Activated CD4-positive, alpha-beta memory T cell treated with anti-CD3 and anti-CD28 coated beads, Interleukin-2, amount 10 ng/mL, durations not matched to agents 7 days and 5 days (primary cell): ENCODE data around the gene CD300C. TPM values are rescaled to one million over a fixed set of nuclear protein-coding genes. Genes with fewer than 3 reads are reported as not detected.

Experiments used
- CTCF ChIA-PET: fragments of 350-600 bp; sonication (Branson Sonifier 250); formaldehyde crosslinking; loops from one replicate; lab custom pipeline; 2021; ENCODE audit warnings: antibody characterized with exemption, inconsistent platforms; lab: Charles Lee
- POLR2A ChIA-PET: fragments of 350-600 bp; sonication (Branson Sonifier 250); formaldehyde crosslinking; loops from one replicate; lab custom pipeline; 2021; ENCODE audit warnings: antibody characterized with exemption; lab: Charles Lee
- DNase-seq: peaks from one replicate; pipeline ENCODE4 v3.0.0-alpha.2; 2020
- H3K27ac Mint-ChIP-seq: one replicate; pipeline ENCODE4 v1.8.0; 2021; ENCODE audit warnings: mild to moderate bottlenecking, mixed read lengths
- H3K27me3 Mint-ChIP-seq: one replicate; pipeline ENCODE4 v1.8.0; 2021; ENCODE audit warnings: mixed read lengths
- H3K36me3 Mint-ChIP-seq: one replicate; pipeline ENCODE4 v1.8.0; 2021; ENCODE audit warnings: low read depth, mixed read lengths
- H3K4me1 Mint-ChIP-seq: one replicate; pipeline ENCODE4 v1.8.0; 2021; ENCODE audit warnings: mixed read lengths
- H3K4me3 Mint-ChIP-seq: one replicate; pipeline ENCODE4 v1.8.0; 2021; ENCODE audit warnings: mild to moderate bottlenecking, mixed read lengths
- H3K9me3 Mint-ChIP-seq: one replicate; pipeline ENCODE4 v1.8.0; 2021; ENCODE audit warnings: mixed read lengths
- total RNA-seq, 2 experiments: library from RNA; stranded (reverse); gene quantifications; one replicate each; pipeline ENCODE4 v1.2.3, GENCODE V29; 2021

CD300C gene
- total RNA-seq, 2 experiments from 2014 or later, result 3.9 to 4.1 TPM

GRCh38 chr17:74555427-74555940, 9.6 kb upstream of the CD300C start:
- H3K27ac Mint-ChIP-seq, result no peak overlapping the region

GRCh38 chr17:74554909-74555308, 9.0 kb upstream of the CD300C start:
- H3K4me3 Mint-ChIP-seq, result no peak overlapping the region
- H3K27me3 Mint-ChIP-seq, result peaks cover 24% of the 10 kb centered on the region
- H3K9me3 Mint-ChIP-seq, result no peaks in the 10 kb centered on the region
- ChIA-PET CTCF (interaction anchor here (0.8 to 1.5 kb wide), 2 partner anchors 56 to 183 kb away, joined by 3 read pairs; partner anchors contain the start of gene RAB37), POLR2A (no interaction called here)
- H3K4me1 Mint-ChIP-seq, result peaks cover 16% of the 10 kb centered on the region
- no peak overlapping the region for H3K27ac Mint-ChIP-seq
- no peak for DNase-seq
- no peaks in the 10 kb centered on the region for H3K36me3 Mint-ChIP-seq

More at GRCh38 chr17:74555427-74555940, 9.6 kb upstream of the CD300C start:
- peaks cover 21% of the 10 kb centered on the region for H3K27me3 Mint-ChIP-seq
- peaks cover 13% of the 10 kb centered on the region for H3K4me1 Mint-ChIP-seq
- POLR2A ChIA-PET, result no interaction called here
- no peak overlapping the region for H3K4me3 Mint-ChIP-seq
- H3K36me3 Mint-ChIP-seq, result no peaks in the 10 kb centered on the region
- DNase-seq, result no peak
- CTCF ChIA-PET, result interaction anchor here (0.9 to 1.5 kb wide), 3 partner anchors 11 to 187 kb away, joined by 3 to 4 read pairs (median 3); partner anchors contain the start of gene RAB37
- H3K9me3 Mint-ChIP-seq, result no peaks in the 10 kb centered on the region

DNA sequence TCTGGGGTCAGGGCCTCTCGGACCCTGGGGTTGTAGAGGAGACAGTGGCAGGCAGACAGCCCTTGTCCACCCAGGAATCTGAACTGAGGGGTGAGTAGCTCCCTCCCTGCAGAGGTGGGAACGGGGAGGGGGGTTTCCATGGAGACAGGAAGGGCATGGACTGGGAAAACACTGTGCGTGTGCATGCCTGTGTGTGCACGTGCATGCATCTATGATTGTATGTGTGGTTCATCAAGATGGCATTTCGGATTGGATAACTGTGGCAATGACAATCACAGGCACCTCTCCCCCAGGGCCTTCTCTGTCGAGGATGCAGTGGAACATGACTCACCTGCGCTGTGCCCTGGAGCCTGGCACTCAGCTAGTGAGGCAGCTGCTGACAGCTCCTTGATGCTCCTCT, 6.1 kb upstream of the CD300C start:
- Mint-ChIP-seq H3K27me3 (peaks cover 29% of the 10 kb centered on the region), H3K27ac (no peak overlapping the region), H3K4me1 (peaks cover 30% of the 10 kb centered on the region), H3K4me3 (no peak overlapping the region), H3K36me3 (no peaks in the 10 kb centered on the region), H3K9me3 (no peaks in the 10 kb centered on the region)
- ChIA-PET CTCF (no interaction called here), POLR2A (no interaction called here)
- DNase-seq, result no peak

DNA sequence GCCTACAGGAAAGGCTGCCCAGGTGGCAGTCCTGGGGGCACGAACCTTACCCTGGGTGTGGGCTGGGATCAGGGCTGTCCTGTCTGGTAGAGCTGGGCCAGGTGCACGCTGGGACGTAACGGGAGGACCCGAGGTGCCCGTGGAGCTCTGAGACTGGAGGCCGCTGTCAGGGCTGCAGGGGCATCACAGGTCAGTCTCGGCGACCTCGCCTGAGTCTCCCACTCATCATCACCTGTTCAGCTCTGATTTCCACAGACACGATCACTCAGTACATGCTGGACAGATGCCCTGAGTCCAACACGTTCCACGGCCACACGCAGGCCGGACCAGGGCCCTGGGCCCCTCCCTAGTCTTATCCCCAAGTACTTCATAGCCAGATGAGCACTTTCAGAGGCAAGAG, 4.7 kb upstream of the CD300C start:
- no peak overlapping the region for H3K27ac Mint-ChIP-seq
- ChIA-PET CTCF (no interaction called here), POLR2A (no interaction called here)
- no peaks in the 10 kb centered on the region for H3K9me3 Mint-ChIP-seq
- H3K4me1 Mint-ChIP-seq, result peaks cover 43% of the 10 kb centered on the region
- H3K4me3 Mint-ChIP-seq, result no peak overlapping the region
- no peak for DNase-seq
- H3K27me3 Mint-ChIP-seq, result peaks cover 29% of the 10 kb centered on the region
- no peaks in the 10 kb centered on the region for H3K36me3 Mint-ChIP-seq

DNA sequence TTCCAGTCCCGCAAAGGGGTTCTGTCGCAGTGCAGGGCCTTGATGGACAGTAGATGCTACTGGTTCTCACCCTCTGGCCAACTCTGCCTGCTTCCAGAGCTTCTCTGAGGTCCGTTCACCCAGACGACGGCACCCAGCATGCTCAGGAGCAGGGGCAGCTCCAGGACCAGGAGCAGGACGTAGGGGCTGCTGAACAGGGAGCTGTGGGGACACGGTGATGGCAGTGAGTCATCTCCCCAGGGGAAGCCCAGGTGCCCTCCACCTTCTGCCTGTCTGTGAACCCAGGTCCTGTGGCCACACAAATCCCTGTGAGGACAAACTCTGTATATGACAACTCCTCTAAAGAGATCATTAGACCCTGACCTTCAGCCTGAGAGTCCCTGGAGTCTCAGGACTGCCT, 3.4 kb upstream of the CD300C start:
- no peak for DNase-seq
- Mint-ChIP-seq H3K36me3 (no peaks in the 10 kb centered on the region), H3K4me3 (no peak overlapping the region), H3K4me1 (peaks cover 49% of the 10 kb centered on the region), H3K9me3 (no peaks in the 10 kb centered on the region), H3K27ac (no peak overlapping the region), H3K27me3 (peaks cover 29% of the 10 kb centered on the region)
- CTCF ChIA-PET, result interaction anchor here (0.6 kb wide), 1 partner anchor 168 kb away, joined by 3 read pairs; no protein-coding TSS in a partner anchor
- POLR2A ChIA-PET, result no interaction called here

GRCh38 chr17:74547736-74548135, 1.8 kb upstream of the CD300C start:
- peak overlapping the region; percentile 8 for H3K4me3 Mint-ChIP-seq

DNA sequence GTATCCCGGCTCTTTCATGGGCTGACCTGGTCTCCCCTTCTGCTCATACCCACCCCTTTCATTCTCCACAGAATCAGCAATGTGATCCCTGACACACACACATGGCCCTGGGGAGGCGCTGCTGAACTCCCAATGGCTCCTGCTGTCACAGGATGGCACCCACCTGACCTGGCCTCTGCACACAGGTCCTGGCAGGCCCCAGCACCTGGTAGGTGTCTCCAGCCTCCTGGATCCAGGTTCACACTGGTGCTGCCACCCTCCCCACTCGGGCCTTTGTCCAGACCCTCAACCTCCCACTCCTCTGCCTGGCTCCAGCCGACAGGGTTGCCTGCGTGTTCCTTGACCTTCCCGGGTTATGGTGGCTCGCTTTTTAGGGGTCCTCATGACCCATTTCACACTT, 1.3 kb upstream of the CD300C start:
- H3K4me3 Mint-ChIP-seq, result peak overlapping the region; percentile 8
- POLR2A ChIA-PET, result no interaction called here
- peak overlapping the region; percentile 83 for H3K27ac Mint-ChIP-seq
- CTCF ChIA-PET, result no interaction called here
- no peaks in the 10 kb centered on the region for H3K9me3 Mint-ChIP-seq
- H3K27me3 Mint-ChIP-seq, result peaks cover 18% of the 10 kb centered on the region
- no peak for DNase-seq
- no peaks in the 10 kb centered on the region for H3K36me3 Mint-ChIP-seq
- H3K4me1 Mint-ChIP-seq, result peaks cover 54% of the 10 kb centered on the region

More at GRCh38 chr17:74547736-74548135, 1.8 kb upstream of the CD300C start:
- H3K36me3 Mint-ChIP-seq, result no peaks in the 10 kb centered on the region
- H3K4me1 Mint-ChIP-seq, result peaks cover 54% of the 10 kb centered on the region
- ChIA-PET POLR2A (interaction anchor here (0.8 kb wide), 1 partner anchor 33 kb away, joined by 3 read pairs; no protein-coding TSS in a partner anchor), CTCF (no interaction called here)
- peak overlapping the region; percentile 83 for H3K27ac Mint-ChIP-seq
- no peaks in the 10 kb centered on the region for H3K9me3 Mint-ChIP-seq
- peak; percentile 74 for DNase-seq
- peaks cover 21% of the 10 kb centered on the region for H3K27me3 Mint-ChIP-seq

DNA sequence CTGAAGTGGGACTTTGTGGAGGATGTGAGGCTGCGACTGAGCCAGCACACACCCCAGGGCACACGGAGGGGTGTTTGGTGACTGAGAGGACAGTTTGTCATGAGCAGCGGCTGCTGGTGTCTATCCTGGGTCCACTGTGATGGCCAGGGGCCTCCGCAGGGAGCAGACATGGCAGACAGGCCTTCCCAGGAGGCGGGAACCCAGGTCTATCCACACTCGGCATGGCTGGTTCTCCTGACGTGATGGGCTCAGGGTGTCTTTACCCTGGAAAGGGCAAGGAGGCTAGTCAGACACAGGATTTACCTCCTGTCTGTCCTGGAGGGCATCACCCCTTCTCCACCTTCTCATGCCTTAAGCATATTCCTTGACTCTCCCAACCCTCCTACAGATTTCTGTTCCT, 671 bp upstream of the CD300C start:
- ChIA-PET POLR2A (interaction anchor here (0.6 kb wide), 1 partner anchor 225 kb away, joined by 3 read pairs; no protein-coding TSS in a partner anchor), CTCF (interaction anchor here (1.2 kb wide), 1 partner anchor 111 kb away, joined by 3 read pairs; no protein-coding TSS in a partner anchor)
- no peaks in the 10 kb centered on the region for H3K36me3 Mint-ChIP-seq
- H3K4me1 Mint-ChIP-seq, result peaks cover 54% of the 10 kb centered on the region
- H3K4me3 Mint-ChIP-seq, result no peak overlapping the region
- H3K27me3 Mint-ChIP-seq, result peaks cover 16% of the 10 kb centered on the region
- no peaks in the 10 kb centered on the region for H3K9me3 Mint-ChIP-seq
- H3K27ac Mint-ChIP-seq, result peak overlapping the region; percentile 83
- no peak for DNase-seq

DNA sequence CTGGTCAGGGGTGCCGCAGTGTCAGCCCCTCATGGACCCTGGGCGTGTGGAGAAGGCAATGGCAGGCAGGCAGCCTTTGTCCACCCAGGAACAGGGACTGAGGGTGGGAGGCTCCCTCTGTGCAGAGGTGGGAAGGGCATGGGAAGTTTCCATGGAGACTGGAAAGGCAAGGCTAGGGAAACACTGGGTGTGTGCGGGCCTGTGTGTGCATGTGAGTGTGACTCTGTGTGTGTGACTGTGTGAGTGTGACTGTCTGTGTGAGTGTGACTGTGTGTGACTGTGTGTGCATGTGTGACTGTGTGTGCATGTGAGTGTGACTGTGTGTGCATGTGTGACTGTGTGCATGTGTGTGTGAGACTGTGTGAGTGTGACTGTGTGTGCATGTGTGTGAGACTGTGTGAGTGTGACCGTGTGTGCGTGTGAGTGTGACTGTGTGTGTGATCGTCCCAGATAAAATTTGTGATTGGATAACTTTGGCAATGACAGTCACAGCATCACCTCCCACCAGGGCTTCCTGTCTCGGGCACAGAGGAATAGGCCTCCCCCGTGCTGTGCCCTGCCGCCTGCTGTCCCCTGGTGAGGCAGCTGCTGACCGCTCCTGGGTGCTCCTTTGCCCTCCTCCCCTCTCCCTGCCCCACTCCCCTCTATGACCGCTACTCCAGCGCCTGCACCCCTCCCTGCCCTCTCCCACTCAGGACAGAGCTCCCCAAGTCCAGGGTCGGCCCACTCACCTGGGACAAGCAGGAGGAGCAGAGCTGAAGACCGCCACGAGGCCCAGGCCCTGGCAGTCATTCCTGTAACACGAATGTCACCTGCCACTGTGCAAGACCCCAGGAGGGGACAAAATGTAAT, 698 bp downstream of the CD300C start:
- no peaks in the 10 kb centered on the region for H3K9me3 Mint-ChIP-seq
- no peak for DNase-seq
- H3K4me3 Mint-ChIP-seq, result peak overlapping the region; percentile 57
- CTCF ChIA-PET, result interaction anchor here (0.6 to 1.2 kb wide), 3 partner anchors 112 to 177 kb away, joined by 3 read pairs; no protein-coding TSS in a partner anchor
- H3K4me1 Mint-ChIP-seq, result peaks cover 53% of the 10 kb centered on the region
- H3K27ac Mint-ChIP-seq, result peak overlapping the region; percentile 71
- POLR2A ChIA-PET, result interaction anchor here (0.8 kb wide), 1 partner anchor 14 kb away, joined by 3 read pairs; the partner anchor contains the start of gene CD300LB
- H3K36me3 Mint-ChIP-seq, result no peaks in the 10 kb centered on the region
- H3K27me3 Mint-ChIP-seq, result peaks cover 15% of the 10 kb centered on the region

DNA sequence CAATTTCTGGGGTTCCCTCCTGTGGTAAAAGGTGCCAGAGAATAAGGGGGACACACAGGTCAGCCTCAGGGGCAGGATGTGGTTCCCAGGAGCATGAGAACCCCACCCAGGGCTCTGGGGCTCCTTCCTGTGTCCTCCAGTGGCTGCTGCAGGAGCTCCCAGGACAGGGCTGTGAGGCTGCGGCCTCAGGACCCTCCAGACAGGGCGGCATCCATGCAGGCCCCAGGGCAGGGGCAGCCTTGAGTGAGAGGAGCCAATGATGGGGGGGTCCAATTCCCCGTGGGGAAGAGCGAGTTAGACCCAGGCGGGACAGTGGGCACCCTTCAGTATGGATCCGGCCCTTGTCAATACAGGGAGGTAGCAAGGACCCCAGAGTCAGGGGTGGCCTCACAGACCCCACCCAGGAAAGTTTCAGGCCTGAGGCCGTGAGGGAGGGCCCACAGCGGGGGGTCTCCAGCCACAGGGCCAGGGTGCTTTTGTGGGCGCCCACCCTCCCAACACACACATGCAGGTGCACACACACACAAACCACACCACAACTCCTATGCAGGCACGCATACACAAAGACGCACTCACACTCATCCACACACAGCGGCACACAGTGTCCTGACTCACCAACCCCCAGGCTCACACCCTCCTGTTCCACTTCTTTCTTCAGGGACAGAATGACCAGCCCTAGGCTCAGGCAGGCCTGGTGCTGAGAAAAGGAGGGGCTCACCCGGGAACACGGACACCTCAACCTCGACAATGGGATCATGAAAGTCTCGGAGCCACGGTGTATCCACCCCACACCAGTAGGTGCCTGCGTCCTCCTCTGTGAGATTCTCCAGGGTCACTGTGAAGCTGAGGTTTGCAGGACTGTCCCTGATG, 1.8 kb downstream of the CD300C start:
- Mint-ChIP-seq H3K4me3 (no peak overlapping the region), H3K4me1 (peaks cover 51% of the 10 kb centered on the region), H3K9me3 (no peaks in the 10 kb centered on the region), H3K27me3 (peaks cover 17% of the 10 kb centered on the region), H3K27ac (no peak overlapping the region), H3K36me3 (no peaks in the 10 kb centered on the region)
- ChIA-PET CTCF (no interaction called here), POLR2A (no interaction called here)
- no peak for DNase-seq

GRCh38 chr17:74543406-74543805, 2.5 kb downstream of the CD300C start:
- POLR2A ChIA-PET, result no interaction called here
- no peak for DNase-seq
- H3K4me1 Mint-ChIP-seq, result peaks cover 44% of the 10 kb centered on the region
- no peak overlapping the region for H3K4me3 Mint-ChIP-seq
- CTCF ChIA-PET, result no interaction called here
- no peaks in the 10 kb centered on the region for H3K36me3 Mint-ChIP-seq
- H3K27me3 Mint-ChIP-seq, result peaks cover 15% of the 10 kb centered on the region
- H3K9me3 Mint-ChIP-seq, result no peaks in the 10 kb centered on the region
- H3K27ac Mint-ChIP-seq, result no peak overlapping the region

- CTCF ChIA-PET, result no interaction called here
- H3K27me3 Mint-ChIP-seq, result peaks cover 19% of the 10 kb centered on the region
- no peak for DNase-seq
- POLR2A ChIA-PET, result no interaction called here
- H3K9me3 Mint-ChIP-seq, result no peaks in the 10 kb centered on the region
- no peak overlapping the region for H3K4me3 Mint-ChIP-seq
- H3K4me1 Mint-ChIP-seq, result peaks cover 38% of the 10 kb centered on the region
- H3K36me3 Mint-ChIP-seq, result no peaks in the 10 kb centered on the region
- H3K27ac Mint-ChIP-seq, result no peak overlapping the region
Observed at GRCh38 chr17:74542727-74543383, 3.1 kb downstream of the CD300C start.
